Measurements from ENCODE around the gene LFNG. TPM values are rescaled to one million over a fixed set of nuclear protein-coding genes. Genes with fewer than 3 reads are reported as not detected.

LFNG gene
- total and polyA plus RNA-seq, 2 of the 13 experiments (the other 11 are each of a cell fraction or from before 2014, with no cell fraction given): 0.44 to 1.5 TPM

- in situ Hi-C loops (cut with HindIII; ENCODE audit: extremely low pct_ligation_motif_present, low pct_unique_long_range_greater_than_20kb): no loop called here
- no peak for ATAC-seq
- POLR2A ChIA-PET: no interaction called here
Observed at GRCh38 chr7:2473496-2474180, 45.9 kb upstream of the LFNG start.

GRCh38 chr7:2474224-2474623 is 45.4 kb upstream of the LFNG start:
- H3K9ac ChIP-seq (ENCODE audit: insufficient read depth, low read depth, low read length): no peak overlapping the region
- DNase-seq (ENCODE audit: low spot score) (no peak), FAIRE-seq (no peak), ATAC-seq (no peak)
- WGBS (ENCODE audit: low lambda C conversion rate): 20% methylated on average over 3 of the region's 15 CpGs
- intact Hi-C loops (cut with micrococcal nuclease; ENCODE audit: unreplicated experiment) (loop anchor here (10.0 kb wide), 1 partner anchor 91 kb away; no protein-coding TSS in a partner anchor), in situ Hi-C loops (cut with HindIII; ENCODE audit: extremely low pct_ligation_motif_present, low pct_unique_long_range_greater_than_20kb) (no loop called here)
- H3K36me3 ChIP-seq (replicated peaks in 1 of 2; ENCODE audit: control insufficient read depth in 1 of 2, insufficient read depth in 2 of 2, low read length in 2 of 2): no peaks in the 10 kb centered on the region
- H3K4me2 ChIP-seq (ENCODE audit: low read depth, low read length): no peak overlapping the region
- H4K20me1 ChIP-seq (ENCODE audit: insufficient read depth, low read length): no peaks in the 10 kb centered on the region
- no peaks in the 10 kb centered on the region for H3K9me3 ChIP-seq (ENCODE audit: low read length)
- TF ChIP-seq FOXK2 (IDR thresholded peaks at IDR 0.05) (no peak), ATF7 (IDR thresholded peaks at IDR 0.05) (no peak), ATF7 (CRISPR knock-in tag; IDR thresholded peaks at IDR 0.05) (no peak)
- TF ChIP-seq, protein P1, sequence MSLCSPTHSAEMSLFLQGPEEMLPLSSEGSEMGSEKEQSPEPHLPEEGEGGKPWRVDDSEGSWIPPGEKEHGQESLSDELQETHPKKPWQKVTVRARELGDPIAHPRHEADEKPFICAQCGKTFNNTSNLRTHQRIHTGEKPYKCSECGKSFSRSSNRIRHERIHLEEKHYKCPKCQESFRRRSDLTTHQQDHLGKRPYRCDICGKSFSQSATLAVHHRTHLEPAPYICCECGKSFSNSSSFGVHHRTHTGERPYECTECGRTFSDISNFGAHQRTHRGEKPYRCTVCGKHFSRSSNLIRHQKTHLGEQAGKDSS (CRISPR knock-in tag; IDR thresholded peaks at IDR 0.05; ENCODE audit: borderline replicate concordance, low read depth): peak; percentile 14; the same call in 1 of the 2 replicates
- POLR2A ChIA-PET: interaction anchor here (1.0 kb wide), 1 partner anchor 23 kb away, joined by 4 read pairs; no protein-coding TSS in a partner anchor
- H3K79me2 ChIP-seq (ENCODE audit: insufficient read depth, low read length): no peaks in the 10 kb centered on the region
- peaks cover 9 to 58% of the 10 kb centered on the region in 2 experiments for H3K27me3 ChIP-seq (ENCODE audit: control insufficient read depth in 1 of 2, insufficient read depth in 2 of 2, low read length in 2 of 2)
- peaks cover 63% of the 10 kb centered on the region for H3K4me1 ChIP-seq (ENCODE audit: insufficient read depth, low read length)
- BruUV-seq (replicated peaks): no TSS peak
- no peak overlapping the region for H2AFZ ChIP-seq (ENCODE audit: low read length)
- CTCF ChIA-PET (ENCODE audit: low intra/inter-chr PET ratio, low total read pairs): interaction anchor here (1.1 to 1.2 kb wide), 2 partner anchors 22 to 206 kb away, joined by 3 read pairs; no protein-coding TSS in a partner anchor
- H3K4me3 ChIP-seq (replicated peaks in 1 of 3; ENCODE audit: insufficient read depth in 1 of 3, low read depth in 2 of 3, low read length in 3 of 3): no peak overlapping the region
- H3K27ac ChIP-seq (ENCODE audit: extremely low read length, insufficient read depth, low read length): no peak overlapping the region

More at GRCh38 chr7:2473496-2474180, 45.9 kb upstream of the LFNG start:
- WGBS (ENCODE audit: low lambda C conversion rate): 48% methylated on average over 11 of the region's 12 CpGs
- Histone ChIP-seq H3K4me2 (ENCODE audit: low read depth, low read length) (no peak overlapping the region), H3K4me1 (ENCODE audit: insufficient read depth, low read length) (peaks cover 60% of the 10 kb centered on the region), H3K27ac (ENCODE audit: extremely low read length, insufficient read depth, low read length) (no peak overlapping the region), H3K27me3 (ENCODE audit: control insufficient read depth in 1 of 2, insufficient read depth in 2 of 2, low read length in 2 of 2) (peaks cover 8 to 52% of the 10 kb centered on the region in 2 experiments), H3K36me3 (replicated peaks in 1 of 2; ENCODE audit: control insufficient read depth in 1 of 2, insufficient read depth in 2 of 2, low read length in 2 of 2) (no peaks in the 10 kb centered on the region), H3K9ac (ENCODE audit: insufficient read depth, low read depth, low read length) (no peak overlapping the region), H4K20me1 (ENCODE audit: insufficient read depth, low read length) (no peaks in the 10 kb centered on the region), H2AFZ (ENCODE audit: low read length) (no peak overlapping the region), H3K4me3 (replicated peaks in 1 of 3; ENCODE audit: insufficient read depth in 1 of 3, low read depth in 2 of 3, low read length in 3 of 3) (no peak overlapping the region), H3K9me3 (ENCODE audit: low read length) (no peaks in the 10 kb centered on the region), H3K79me2 (ENCODE audit: insufficient read depth, low read length) (no peaks in the 10 kb centered on the region)
- DNase-seq (ENCODE audit: low spot score): no peak
- intact Hi-C loops (cut with micrococcal nuclease; ENCODE audit: unreplicated experiment): loop anchor here (10.0 kb wide), 1 partner anchor 91 kb away; no protein-coding TSS in a partner anchor
- CTCF ChIA-PET (ENCODE audit: low intra/inter-chr PET ratio, low total read pairs): no interaction called here
- TF ChIP-seq CEBPB (IDR thresholded peaks at IDR 0.05; ENCODE audit: borderline replicate concordance, low read depth, low read length) (0 out of 2 replicates have a peak, but pooled peaks have one; percentile 5), SRY (CRISPR knock-in tag; IDR thresholded peaks at IDR 0.05) (no peak), MED1 (CRISPR knock-in tag; IDR thresholded peaks at IDR 0.05) (no peak), ATF7 (IDR thresholded peaks at IDR 0.05) (peak; percentile 92), ATF7 (CRISPR knock-in tag; IDR thresholded peaks at IDR 0.05) (no peak), CREB1 (IDR thresholded peaks at IDR 0.05) (peak; percentile 98), CREB1 (CRISPR knock-in tag; IDR thresholded peaks at IDR 0.05) (no peak)
- TF ChIP-seq, protein P1 (CRISPR knock-in tag; IDR thresholded peaks at IDR 0.05; ENCODE audit: borderline replicate concordance, low read depth): peak; percentile 89
- BruUV-seq (replicated peaks): no TSS peak
- FAIRE-seq: no peak

Data from HepG2 (cell line).